Stimulated activated CD8-positive, alpha-beta memory T cell treated with anti-CD3 and anti-CD28 coated beads, Interleukin-2, amount 100 ng/mL, for 48 hours (primary cell): Measurements from ENCODE around the gene PTDSS2.
"Not testable (repeated sequence)": the region's sequence is repeated elsewhere in the genome, so short reads cannot be mapped to it uniquely, and the experiment has no call there.

Experiments
- DNase-seq, 2 donors: peaks; one replicate each; pipeline ENCODE4 v3.0.0-alpha.2; 2020; ENCODE audit warnings: low read depth in 2 of 2

PTDSS2 gene

DNA sequence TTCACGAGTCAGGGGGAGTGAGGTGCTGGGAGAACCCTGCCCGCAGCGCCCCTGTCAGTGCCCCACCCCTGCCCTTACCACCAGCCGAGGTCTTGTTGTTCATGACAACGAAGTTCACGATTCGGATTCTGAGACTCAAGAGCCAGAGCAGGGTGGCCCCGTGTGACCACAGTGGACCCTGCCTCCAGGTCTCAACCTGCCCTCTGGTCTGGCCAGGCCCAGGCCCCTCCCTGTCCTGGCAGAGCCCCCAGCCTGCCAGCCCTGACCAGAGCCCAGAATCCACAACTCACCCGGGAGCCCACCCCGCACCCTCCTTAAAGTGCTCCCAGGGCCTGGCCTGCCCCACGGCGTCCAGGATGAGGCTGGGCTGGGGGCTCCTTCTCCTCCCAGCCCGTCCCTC lies 18.2 kb upstream of the PTDSS2 start:
- DNase-seq: no peak

DNA sequence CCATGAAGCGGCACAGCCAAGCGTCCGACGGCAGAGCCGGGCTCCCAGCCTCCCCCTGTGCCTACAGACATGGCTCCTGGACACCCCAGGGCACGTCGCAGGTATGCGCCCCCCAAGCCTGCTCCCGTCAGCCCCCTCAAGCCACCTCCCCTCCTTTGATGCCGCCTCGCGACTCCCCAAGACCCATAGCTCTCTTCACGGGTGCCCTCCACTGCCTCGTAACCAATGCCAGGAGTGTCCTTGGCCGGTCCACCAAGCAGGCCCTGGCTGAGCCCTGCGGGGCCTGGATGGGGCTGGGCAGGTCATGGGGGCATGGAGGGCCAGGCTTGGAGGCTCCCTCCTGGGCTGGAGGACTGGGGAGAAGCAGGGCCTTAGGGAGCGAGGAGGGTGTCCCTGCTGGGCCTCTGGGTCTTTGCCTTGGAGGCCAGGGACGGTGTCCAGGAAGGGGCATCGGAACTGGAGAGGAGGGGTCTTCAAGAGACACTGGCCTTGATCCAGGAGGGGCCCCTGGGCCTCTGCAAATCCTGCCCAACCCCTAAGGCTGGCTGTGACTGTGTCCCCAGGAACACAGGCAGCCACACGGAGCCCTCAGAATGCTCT lies 17.5 kb upstream of the PTDSS2 start:
- DNase-seq: no peak

GRCh38 chr11:433111-433510 lies 17.0 kb upstream of the PTDSS2 start:
- no peak for DNase-seq

- DNase-seq: no peak
Measured at GRCh38 chr11:433641-434040, 16.4 kb upstream of the PTDSS2 start.

- DNase-seq: no peak
Measured at GRCh38 chr11:434496-434895, 15.6 kb upstream of the PTDSS2 start.

- DNase-seq: not testable (repeated sequence)
Measured at GRCh38 chr11:434999-435740, 14.9 kb upstream of the PTDSS2 start.

DNA sequence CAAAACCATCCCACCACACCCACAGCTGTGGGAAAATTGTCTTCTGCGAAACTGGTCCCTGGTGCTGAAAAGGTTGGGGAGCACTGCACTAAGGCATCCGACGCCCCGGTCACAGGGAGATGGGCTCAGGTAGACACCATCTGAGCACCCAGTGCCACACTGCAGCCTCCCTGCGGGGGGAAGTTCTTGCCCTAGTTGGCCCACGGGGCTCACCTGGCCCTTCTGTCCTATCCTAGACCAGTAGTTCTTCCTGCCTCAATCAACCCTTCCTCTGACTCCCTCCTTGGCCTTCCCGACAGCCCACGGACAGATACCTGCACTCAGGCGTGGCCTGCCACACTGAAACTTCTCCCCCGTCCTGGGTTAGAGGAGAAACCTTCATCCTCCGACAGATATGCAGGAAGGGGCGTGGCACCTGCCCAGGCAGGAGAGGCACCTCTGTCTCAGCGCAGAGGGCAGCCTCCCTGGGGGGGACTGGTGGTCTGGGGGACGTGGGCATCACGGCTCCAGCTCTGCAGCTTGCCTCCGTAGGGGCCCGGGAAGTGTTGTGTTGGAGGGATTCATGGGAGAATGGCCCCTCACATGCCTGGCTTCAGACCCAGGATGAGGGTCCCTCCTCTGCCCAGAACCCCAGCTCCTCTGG lies 12.7 kb upstream of the PTDSS2 start:
- DNase-seq: no peak

DNA sequence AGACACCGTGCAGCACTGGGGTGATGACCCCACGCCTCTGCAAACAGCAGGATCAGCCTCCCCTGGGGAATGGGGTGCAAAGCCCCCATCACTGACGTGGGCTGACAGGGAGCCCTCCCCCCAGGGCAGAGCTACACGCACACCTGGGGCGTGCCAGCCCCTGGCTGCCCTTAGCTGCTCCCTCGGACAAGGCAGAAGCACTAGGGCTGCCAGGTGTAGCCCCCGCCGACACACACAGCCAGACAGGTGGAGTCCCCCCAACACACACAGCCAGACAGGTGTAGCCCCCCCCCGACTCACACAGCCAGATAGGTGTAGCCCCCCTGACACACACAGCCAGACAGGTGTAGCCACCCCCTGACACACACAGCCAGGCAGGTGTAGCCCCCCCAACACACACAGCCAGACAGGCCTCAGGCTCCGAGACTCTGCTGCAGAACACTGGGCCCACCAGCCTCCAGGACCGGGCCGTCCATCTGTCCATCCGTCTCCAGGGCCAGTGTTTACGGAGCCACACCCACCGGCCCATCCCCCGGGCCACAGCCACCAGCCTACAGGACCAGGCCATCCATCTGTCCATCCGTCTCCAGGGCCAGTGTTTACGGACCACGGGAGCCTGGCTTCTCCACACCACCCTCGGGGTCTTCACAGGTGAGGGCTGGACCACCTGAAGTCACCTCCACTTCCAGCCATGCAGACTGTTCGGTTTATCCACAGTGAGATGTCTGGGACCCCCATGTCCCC lies 11.8 kb upstream of the PTDSS2 start:
- DNase-seq: no peak

- no peak for DNase-seq
Measured at GRCh38 chr11:439315-440064, 10.6 kb upstream of the PTDSS2 start.

DNA sequence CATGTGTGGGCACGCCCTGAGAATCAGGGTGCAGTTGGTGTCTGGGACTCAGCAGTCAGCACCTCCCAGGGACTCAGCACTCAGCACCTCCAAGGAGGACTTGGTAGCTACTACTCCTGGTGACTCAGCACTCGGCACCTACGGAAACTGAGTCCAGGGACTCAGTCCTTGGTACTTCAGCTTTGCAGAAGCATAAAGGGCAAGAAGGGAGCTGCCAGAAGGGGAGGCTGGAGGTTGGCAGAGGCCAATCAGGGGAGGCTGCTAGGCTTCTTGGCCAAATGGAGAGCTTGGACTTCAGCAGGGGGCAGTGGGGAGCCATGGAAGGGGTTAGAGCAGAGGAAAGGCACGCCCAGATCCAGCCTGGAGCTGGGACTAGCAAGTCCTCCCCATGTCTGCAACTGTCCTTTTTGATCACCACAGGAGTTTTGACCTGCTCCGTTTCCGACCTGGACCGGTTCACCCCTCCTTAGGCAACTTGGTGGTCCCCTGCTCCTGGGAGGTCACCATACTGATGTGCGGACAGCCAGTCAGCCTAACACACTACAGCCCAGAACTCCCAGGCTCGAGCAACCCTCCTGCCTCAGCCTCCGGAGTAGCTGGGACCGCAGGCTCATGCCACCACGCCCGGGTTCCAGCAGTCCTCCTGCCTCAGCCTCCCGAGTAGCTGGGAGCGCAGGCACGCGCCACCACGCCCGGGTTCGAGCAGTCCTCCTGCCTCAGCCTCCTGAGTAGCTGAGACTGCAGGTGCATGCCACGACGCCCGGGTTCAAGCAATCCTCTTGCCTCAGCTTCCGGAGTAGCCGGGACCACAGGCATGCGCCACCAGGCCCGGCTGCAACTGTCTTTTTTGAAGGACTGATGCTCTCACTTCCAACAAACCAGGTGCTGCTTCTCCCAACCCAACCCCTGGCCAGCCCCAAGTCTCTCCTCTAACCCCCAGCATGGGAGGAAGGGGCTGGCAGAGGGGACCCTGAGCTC lies 9.7 kb upstream of the PTDSS2 start:
- DNase-seq: no peak

- DNase-seq: no peak
Measured at GRCh38 chr11:441043-441417, 9.0 kb upstream of the PTDSS2 start.

DNA sequence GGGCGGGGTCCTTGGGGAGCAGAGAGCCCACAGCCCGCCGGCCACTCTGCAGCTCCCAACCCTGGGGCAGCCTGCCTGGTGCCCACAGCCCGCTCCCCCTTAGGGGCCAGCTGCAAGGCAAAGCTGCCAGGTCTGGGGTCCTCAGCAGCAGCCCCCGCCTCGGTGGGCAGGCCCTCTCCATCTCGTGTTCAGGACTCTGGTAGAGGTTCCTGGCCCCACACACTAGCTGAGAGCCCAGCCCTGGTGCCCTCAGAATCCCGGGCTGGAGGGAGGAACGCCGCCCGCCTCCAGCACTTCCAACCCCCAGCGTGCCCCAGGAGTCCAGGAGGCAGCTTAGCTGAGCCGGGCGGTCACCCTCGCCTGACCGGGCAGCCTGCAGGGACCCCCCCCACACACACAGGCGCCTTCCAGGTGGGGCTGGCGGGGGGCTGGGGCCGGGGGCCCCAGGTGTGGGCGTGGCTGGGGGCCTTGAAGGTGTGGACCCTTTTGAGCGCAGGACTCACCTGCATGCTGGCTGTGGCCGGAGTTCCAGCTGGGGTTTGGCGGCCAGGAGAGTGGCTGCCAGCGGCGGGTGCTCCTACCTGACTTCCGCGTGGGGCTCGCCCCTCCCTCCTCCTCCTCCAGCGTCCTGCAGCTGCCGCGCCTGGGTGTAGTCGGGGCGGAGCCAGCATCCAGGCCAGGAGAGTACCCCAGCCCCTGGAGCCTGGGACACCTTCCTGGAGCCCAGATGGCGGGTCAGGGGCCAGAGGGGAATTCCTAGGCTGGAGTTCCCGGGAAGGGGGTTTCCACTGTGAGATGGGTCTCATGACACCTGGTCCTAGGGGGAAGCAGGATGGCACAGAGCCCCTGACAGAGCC lies 8.4 kb upstream of the PTDSS2 start, which contains the start of gene ANO9:
Gene ANO9 (minus strand): TSS at position 594 of the 857 bp plus-strand sequence. CDS start 85 bp downstream, at position 509.
- peak; percentile 41 to 59 for DNase-seq

DNA sequence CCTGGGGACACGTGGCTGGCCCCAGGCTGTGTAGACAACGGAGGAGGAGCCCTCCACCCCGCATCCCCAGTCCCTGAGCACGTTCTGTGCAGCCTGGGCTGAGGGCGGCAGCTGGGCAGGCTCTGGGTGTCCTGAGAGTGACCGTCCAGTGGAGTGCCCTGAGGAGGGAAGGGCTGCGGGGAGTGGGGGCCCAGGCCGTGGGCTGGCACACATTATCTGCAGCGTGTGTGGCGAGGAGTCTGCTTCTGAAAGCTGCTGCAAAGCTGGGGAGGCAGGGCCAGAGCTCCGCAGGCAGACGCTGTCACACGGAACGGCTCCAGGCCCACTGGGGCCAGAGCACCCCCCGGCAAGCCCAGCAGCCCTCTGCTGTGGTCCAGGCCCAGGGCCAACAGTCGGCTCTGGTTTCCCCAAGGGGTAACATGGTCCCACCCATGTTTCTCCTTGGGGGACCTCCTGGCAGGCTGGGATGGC lies 7.4 kb upstream of the PTDSS2 start:
- DNase-seq: no peak

DNA sequence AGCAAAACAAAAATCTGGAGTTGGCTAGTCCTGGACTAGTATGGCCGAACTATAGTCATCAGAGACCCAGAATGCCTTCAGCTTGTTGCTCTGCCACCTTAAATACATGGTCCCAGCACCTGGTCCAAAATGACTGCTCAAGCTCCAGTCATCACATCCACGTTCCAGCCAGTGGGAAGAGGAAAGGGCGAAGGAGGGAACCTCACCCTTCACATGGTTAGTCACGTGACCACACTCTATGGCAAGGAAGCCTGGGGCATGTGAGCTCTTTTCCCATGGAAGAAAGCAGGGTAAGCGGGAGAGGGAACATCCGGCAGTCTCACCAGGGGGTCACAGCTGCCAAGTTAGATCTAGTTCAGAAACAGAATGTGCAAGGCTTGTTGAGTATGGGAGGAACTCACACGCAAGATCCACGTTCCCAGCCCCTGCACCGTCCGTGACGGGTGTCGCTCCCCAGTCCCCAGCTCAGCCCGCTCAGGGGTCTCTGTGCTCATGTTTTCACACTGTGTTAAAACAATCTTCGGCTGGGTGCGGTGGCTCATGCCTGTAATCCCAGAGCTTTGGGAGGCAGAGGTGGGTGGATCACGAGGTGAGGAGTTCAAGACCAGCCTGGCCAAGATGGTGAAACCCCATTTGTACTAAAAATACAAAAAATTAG lies 6.4 kb upstream of the PTDSS2 start:
- no peak for DNase-seq

- DNase-seq: no peak
Measured at GRCh38 chr11:444396-445144, 5.5 kb upstream of the PTDSS2 start.

GRCh38 chr11:445765-446588 lies 4.1 kb upstream of the PTDSS2 start:
- no peak for DNase-seq

GRCh38 chr11:446891-447290 lies 3.2 kb upstream of the PTDSS2 start:
- DNase-seq: no peak
